Stimulated activated CD8-positive, alpha-beta memory T cell treated with anti-CD3 and anti-CD28 coated beads, Interleukin-7, amount 100 ng/mL, for 1 hour (primary cell): ENCODE data around the gene NBL1.
A peak's percentile ranks its signal among the peaks of the same experiment; 100 is the strongest.

ENCODE experiments used
- DNase-seq, 2 donors: peaks; one replicate each; pipeline ENCODE4 v3.0.0-alpha.2; 2020; ENCODE audit warnings: low read depth in 2 of 2

The NBL1 gene

DNA sequence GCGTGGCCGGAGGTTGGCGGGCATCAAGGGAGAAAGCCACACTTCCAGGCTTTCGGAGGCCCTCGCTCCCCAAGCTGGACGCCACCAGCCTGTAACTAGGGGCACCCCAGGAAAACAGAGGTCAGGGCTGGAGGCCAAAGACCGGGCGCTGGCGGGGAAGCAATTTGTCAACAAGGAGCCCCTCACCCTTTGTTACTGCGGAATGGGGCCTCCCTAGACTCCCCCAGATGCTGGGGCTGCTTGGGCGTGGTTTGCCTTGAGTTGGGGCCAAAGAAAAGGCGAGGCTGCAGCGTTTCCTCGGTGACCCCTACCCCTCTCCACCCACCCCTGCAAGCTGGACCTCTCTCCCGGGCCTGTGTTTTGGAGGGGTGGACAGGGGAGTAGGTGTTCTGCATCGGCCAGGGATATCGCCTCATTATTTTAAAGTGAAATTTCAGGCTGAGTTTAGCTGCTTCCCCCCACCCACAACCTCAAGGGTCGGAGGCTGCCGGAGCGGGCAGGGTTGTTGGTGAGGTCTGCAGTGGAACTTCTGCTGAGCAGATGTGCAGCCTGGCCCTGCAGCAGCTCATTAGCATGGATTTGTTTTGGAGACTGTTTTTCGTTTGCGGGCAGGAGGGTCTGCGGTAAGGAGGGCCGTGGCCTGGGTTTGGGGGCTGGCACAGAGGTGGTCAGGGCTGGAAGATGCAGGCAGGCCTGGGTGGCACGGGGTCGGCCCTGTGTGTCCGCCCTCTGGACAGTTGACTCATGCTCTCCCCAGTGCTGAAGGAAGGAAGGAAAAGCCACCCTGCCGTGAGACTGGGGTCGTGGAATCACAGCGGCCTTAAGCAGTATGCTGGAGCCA is 1.5 kb downstream of the NBL1 start:
- no peak for DNase-seq

DNA sequence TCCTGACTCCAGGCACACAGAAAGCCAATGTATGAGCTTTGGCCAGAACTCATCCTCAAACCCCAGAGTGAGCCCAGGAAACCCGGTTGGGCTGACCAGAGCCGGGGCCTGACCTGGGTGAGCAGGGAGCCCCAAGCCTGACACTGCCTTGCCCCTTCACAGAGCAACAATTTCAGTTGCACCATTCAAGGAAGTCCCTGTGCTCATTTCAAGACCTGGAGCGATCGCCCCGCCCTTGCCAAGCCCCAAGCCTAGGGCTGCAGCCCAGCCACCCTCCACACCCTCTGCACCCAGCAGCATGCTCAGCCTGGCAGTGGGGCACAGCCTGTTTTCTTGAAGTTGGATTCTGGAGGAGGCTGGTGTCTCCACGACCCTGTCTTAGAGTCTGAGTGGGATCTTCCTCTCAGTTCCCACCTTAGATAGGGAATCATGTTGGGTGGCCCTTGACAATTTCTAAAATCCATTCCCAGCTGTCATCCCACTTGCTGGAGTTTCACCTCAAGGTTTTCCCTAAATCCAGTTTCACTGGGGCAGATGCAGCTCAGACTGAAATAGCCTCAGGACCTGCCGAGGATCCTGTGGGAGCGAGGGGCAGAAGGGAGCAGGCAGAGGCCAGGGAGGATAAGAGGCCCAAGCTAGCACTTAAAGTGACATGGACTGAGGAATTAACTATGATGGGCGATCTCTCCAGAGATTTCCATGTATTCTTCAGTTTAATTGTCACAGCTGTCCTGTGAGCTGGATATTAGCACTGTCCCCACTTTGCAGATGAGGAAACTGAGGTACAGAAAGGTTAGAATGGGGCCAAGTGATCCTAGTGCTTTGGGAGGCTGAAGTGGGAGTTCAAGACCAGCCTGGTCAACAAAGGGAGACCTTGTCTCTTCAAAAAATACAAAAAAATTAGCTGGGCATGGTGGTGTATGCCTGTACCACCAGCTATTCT is 2.5 kb downstream of the NBL1 start:
- DNase-seq: no peak

DNA sequence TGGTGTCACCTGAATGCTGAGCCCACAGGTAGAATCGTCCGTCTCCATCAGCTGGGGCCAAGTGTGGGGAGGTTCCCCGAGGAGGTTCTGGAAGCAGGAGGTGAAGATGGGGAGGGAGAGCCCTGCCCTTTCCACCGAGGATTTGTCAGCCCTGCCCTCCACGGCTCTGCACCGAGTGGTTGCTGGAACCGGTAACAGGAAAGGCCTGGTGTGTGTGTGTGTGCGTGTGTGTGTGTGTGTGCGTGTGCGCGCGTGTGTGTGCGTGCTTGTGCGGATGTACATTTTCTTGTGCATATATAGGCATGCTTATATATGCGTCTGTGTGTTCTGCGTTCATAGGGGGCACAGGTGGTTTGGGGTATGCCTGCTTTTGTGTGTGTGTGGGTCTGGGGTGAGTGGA is 3.5 kb downstream of the NBL1 start:
- no peak for DNase-seq

DNA sequence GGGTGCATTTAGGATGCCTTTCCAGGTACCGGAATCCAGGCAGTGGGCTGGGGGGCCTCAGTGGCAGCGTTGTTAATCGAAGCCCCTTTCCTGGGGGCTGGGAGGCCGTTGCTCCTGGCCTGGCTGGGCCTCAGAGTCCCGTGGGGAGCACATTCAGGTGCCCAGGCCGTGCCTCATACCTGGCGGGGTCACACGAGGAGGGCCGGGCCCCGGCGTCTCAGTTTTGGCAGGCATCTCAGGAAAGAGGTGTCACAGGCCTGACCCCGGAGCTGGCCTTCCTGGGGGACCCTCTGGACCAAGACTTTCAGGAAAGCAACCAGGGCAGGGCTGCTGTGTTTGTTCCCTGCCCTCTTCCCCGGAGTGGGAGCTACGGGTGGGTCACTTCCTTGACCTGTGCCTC is 4.1 kb downstream of the NBL1 start:
- no peak for DNase-seq

DNA sequence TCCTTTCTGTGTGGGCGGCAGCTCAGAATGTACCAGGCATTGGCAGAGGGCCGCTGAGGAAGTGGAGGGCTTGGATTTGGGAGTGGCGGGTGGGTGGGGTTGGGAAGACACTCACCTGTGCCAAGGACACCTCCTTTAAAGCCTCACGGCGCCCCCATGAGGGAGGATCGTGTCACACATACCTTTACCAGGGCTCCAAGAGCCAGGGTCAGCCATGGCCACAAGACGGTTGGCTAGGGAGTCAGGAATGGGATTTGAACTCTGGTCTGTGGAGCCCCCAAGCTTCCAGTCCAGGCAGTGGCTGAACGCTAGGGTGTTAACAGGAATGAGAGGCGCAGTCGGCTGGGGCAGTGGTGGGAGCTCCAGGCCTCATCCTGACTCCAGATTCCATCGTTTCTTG is 4.6 kb downstream of the NBL1 start:
- DNase-seq: no peak

DNA sequence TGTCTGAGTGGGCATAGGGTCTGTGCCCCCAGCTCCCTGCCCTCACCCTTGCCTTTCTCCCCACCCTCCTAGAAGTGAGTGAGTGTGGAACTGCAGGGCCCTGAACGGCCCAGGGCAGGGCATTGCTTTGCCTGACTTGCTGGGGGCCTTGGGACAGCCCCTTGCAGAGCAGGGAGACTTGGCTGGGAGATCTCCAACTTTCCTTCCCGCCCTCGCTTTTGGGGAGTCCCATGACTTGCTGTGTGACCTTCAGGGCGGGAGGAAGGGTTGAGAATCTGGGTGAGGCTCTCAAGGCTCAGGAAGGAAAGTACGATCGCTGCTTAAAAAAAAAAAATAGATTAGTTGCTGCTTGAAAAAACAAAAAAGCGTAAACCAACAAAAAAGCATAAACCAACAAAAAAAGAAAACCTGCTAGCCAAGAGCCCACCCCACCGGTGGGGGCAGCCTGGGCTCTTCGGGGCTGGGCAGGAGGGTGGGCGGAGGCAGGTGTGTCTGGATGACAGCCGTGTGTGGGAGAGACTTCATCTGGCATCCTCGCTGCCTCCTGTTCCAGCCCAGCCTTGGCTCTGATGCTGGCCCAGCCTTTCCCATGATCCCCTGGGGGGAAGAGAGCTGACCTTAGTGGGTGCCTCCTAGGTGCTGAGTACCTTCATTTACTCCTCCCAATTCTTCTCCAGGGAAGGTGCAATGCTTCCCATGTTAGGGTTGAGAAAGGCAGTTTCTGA is 6.5 kb downstream of the NBL1 start:
- DNase-seq: no peak

DNA sequence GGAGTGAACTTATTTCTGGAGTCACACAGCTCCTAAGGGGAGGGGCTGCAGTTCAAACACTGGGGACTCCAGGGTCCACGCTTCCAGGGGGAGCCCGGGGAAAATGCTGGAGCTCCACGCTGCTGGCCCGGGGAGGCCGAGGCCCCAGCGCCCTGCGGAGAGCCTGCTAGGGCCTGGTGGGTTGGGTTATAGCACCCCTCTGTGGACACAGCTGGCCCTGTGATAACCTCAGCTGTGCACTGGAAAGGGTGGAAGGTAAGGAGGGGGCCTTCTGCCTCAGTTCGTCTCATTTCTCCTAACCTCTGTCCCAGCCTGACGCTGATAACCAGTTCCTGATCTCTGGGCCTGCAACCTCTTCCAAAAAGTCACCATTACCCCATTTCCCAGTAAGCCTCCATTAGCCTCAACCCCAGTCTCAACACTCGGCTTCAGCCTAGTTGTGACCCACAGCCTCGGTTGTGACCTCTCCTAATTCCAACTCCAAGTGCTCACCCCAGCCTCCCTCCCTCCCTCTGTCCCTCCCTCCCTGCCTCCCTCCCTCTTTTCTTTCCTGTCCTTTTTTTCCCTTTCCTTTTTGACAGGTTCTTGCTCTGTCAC is 7.1 kb downstream of the NBL1 start:
- peak in 1 of 2 donors; percentile 22 for DNase-seq

DNA sequence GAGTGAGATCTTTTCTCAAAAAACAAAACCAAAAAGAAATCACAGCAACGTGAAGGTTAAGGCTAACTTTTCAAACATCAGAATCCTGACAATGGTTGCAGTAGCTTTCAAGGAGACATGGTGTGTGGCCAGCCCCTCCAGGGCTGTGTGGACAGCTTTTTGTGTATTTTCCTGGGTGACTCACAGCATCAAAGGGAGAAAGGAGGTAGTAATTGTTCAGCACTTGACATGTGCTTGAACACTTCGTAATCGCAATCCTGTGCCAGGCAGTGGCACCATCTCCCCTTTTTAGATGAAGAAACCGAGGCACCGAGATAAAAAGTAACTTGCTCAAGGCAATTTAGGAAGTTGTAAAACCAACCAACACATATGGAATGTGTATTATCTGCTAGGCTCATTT is 10.3 kb downstream of the NBL1 start:
- DNase-seq: no peak

DNA sequence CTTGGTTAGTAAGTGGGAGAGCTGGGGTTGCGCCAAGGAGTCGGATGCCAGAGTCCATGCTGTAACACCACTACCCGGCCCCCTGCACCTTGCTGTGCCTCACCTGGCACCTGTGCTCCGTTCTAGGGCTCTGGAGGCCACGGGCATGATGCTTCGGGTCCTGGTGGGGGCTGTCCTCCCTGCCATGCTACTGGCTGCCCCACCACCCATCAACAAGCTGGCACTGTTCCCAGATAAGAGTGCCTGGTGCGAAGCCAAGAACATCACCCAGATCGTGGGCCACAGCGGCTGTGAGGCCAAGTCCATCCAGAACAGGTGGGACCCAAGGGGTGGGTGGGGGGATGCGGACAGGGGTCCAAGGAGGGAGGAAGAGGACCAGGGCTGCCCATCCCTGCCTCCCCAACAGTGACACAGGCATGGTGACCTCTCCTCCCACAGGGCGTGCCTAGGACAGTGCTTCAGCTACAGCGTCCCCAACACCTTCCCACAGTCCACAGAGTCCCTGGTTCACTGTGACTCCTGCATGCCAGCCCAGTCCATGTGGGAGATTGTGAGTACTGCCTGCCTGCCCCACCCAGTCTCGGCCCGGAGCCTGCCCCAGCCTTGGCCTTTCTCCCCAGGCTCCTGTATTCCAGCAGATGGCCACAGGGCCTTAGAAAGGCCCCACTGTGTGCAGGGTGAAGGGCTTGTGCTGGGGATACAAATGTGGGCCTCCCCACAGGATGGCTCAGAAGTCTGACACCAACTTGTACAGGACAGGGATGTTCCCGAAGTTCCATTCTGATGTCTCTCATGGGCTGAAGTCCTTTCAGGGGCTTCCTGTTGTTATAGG is 11.0 kb downstream of the NBL1 start:
- DNase-seq: no peak

DNA sequence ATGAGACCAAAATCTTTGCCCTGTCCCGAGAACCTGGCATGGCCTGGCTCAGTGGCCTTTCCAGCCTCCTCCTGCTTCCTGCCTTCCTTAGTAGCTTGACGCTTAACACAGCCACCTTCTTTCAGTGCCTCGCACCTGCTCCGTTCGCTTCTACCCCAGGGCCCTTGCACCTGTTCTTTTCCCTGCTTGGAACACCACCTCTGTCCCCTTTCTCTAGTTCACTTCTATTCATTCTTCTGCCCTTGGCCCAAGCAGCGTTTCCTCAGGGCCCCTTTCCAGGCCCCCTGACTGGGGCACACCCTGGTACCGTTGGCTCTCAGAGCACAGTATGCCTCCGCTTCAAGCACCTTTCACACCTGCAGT is 11.6 kb downstream of the NBL1 start:
- no peak for DNase-seq

DNA sequence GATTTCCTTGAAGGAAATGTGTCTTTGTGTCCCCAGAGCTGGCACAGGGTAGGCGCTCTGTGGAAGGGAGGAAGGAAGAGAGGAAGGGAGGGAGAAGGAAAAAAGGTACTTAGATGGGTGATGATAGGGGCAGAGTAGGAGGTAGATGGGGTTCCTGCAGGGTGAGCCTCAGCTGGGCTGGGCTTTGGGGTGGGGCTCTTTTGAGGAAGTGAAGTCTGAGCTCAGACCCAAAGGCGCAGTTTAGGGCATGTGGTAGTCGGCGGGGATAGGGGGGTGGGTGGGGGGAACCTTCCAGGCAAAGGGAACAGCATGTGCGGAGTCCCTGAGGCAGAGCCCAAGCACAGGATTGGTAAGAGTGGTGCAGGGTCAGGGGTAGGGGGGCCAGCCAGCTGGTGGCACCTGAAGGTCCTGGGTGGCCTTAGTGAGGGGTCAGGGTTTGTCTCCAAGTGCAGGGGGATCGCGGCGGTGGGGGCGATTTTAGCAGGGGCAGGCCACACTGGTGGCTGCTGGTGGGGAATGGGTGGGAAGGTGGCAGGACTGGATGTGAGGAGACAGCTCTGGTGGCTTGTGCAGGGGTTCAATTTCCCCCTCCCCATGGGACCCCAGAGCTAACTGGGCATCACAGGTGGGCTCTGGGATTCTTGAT is 12.1 kb downstream of the NBL1 start:
- no peak for DNase-seq

DNA sequence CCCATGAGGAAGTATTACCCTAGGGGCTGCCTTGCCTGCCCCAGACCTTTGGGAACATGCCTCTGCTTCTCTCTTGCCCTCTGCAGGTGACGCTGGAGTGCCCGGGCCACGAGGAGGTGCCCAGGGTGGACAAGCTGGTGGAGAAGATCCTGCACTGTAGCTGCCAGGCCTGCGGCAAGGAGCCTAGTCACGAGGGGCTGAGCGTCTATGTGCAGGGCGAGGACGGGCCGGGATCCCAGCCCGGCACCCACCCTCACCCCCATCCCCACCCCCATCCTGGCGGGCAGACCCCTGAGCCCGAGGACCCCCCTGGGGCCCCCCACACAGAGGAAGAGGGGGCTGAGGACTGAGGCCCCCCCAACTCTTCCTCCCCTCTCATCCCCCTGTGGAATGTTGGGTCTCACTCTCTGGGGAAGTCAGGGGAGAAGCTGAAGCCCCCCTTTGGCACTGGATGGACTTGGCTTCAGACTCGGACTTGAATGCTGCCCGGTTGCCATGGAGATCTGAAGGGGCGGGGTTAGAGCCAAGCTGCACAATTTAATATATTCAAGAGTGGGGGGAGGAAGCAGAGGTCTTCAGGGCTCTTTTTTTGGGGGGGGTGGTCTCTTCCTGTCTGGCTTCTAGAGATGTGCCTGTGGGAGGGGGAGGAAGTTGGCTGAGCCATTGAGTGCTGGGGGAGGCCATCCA is 12.8 kb downstream of the NBL1 start:
- DNase-seq: no peak

DNA sequence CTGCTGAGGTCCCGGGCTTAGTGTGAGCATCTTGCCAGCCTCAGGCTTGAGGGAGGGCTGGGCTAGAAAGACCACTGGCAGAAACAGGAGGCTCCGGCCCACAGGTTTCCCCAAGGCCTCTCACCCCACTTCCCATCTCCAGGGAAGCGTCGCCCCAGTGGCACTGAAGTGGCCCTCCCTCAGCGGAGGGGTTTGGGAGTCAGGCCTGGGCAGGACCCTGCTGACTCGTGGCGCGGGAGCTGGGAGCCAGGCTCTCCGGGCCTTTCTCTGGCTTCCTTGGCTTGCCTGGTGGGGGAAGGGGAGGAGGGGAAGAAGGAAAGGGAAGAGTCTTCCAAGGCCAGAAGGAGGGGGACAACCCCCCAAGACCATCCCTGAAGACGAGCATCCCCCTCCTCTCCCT is 13.4 kb downstream of the NBL1 start:
- no peak for DNase-seq

DNA sequence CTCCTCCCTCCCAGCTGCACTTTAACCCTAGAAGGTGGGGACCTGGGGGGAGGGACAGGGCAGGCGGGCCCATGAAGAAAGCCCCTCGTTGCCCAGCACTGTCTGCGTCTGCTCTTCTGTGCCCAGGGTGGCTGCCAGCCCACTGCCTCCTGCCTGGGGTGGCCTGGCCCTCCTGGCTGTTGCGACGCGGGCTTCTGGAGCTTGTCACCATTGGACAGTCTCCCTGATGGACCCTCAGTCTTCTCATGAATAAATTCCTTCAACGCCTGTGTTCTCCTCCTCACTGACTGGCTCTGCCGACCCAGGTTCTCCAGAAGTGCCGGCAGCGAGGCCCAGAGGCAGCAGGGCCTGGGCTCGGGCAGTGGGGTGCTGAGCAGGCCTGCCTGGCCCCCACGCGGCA is 14.1 kb downstream of the NBL1 start:
- DNase-seq: no peak

DNA sequence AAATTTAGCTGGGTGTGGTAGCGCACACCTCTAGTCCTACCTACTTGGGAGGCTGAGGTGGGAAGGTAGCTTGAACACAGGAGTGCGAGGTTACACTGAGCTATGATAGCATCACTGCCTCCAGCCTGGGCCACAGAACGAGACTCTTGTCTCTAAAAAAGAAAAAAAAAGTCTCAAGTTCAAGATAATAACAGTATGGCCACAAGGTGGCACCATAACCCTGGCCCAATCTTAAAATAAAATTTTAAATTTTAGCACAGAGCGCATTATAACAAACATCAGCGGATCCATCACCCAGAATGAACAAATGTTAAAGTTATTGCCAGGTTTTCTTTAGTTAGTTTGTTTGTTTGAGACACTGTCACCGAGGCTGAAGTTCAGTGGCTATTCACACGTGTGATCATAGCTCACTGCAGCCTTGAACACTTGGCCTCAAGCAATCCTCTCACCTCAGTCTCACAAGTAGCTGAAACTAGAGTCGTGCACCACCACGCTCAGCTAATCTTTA is 17.7 kb downstream of the NBL1 start:
- DNase-seq: peak in 1 of 2 donors; percentile 20

DNA sequence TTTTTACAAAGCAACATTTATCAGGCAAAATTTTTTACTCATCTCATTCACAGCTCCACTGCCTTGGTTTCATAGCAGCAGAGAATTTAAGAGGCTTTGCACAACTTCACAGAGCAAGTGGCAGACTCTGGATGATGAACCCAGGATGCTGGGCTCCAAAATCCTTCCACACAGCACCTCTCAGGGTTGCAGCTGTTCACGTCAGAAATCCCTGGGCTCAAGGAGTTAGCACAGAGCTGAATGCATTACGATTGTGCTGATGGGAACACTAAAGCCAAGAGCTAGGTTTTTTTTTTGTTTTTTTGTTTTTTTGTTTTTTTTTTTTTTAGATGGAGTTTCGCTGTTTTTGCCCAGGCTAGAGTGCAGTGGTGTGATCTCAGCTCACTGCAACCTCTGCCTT is 18.2 kb downstream of the NBL1 start:
- DNase-seq: no peak

DNA sequence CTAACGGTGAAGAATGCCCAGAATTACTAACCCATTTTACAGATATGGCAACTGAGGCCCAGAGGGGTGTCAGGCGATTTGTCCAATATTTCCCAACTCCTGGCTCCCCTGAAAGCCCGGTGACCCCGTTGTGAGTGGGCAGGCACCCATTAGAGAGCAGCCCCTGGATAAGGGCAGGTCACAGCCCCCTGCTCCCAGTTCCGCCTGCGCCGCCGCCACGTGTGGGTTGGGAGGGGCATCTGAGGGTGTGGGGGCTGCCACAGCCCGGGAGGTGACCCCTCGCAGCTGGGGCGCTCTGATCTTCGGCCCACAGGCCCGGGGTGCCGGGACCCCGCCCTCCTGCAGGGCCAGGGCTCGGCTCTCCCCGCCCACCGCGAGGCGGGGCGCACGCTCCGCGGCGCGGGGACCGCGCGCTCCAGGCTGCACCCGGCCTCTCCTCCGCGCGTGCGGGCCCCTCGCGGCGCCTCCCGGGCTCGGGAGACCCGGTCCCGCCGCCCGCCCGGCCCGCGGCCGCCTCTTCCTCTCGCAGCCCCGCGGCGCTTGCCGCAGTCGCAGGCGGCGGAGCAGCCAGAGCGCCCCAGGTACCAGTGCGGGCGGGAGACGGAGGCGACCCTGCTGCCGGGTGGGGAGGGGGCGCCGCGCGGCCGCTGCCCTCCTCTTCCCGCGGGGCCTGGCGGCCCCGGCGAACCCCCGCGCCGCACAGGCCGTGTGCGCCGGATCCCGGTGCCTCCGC is 20.5 kb downstream of the NBL1 start, which contains the start of gene HTR6:
TSS of gene HTR6 (plus strand) at position 423 of the 733 bp plus-strand sequence. CDS start 879 bp downstream, outside the sequence.
- no peak for DNase-seq

DNA sequence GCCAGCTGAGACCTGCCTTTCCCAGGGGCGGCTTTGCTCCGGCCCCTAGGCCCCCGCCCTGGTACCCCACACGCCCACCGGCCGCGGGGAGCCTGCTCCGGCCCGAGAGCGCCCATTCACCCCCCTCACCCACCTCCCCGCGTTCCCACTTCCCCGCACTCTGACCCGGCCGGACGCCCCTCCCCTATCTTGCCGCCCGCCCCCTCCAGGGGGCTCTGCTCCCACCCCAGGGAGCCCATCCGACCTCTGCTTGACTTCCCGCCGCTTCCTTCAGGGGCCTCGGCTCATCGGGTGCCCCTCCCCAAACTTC is 21.0 kb downstream of the NBL1 start:
- DNase-seq: no peak
